Activated CD4-positive, CD25-positive, alpha-beta regulatory T cell (primary cell): ENCODE results near the gene MAML1.
"Not testable (repeated sequence)": the region's sequence is repeated elsewhere in the genome, so short reads cannot be mapped to it uniquely, and the experiment has no call there.

Experiments
- DNase-seq, 4 experiments: peaks; one replicate each; lab custom pipeline; 2025; lab: John Stamatoyannopoulos, UW

MAML1 gene

GRCh38 chr5:179732412-179732917 lies at the start of gene MAML1:
MAML1 (plus strand) TSS chr5:179732822; CDS start chr5:179733113, 291 bp downstream.
- peak; percentile 96 to 98 (median 98) for DNase-seq

GRCh38 chr5:179689212-179689611 lies 43.4 kb upstream of the MAML1 start:
- not testable (repeated sequence) for DNase-seq

- no peak for DNase-seq
These were observed 38.1 kb upstream of the MAML1 start for GRCh38 chr5:179694561-179694960.

GRCh38 chr5:179696603-179697002 lies 36.0 kb upstream of the MAML1 start:
- DNase-seq: no peak

GRCh38 chr5:179697108-179697507 lies 35.5 kb upstream of the MAML1 start:
- no peak for DNase-seq

GRCh38 chr5:179697543-179697942 lies 35.1 kb upstream of the MAML1 start:
- not testable (repeated sequence) for DNase-seq

- DNase-seq: peak; percentile 97 to 99 (median 98)
These were observed 34.4 kb upstream of the MAML1 start for GRCh38 chr5:179697993-179698934.

- DNase-seq: no peak
These were observed 33.5 kb upstream of the MAML1 start, which contains the start of gene CANX for GRCh38 chr5:179698935-179699615. CANX (plus strand) TSS chr5:179698967; CDS start chr5:179705682, 6,715 bp downstream.

- peak in 1 of 4 experiments; percentile 9 for DNase-seq
These were observed 32.9 kb upstream of the MAML1 start for GRCh38 chr5:179699616-179700237.

GRCh38 chr5:179700401-179700918 lies 32.2 kb upstream of the MAML1 start:
- no peak for DNase-seq

GRCh38 chr5:179716286-179716685 lies 16.3 kb upstream of the MAML1 start:
- DNase-seq: no peak

GRCh38 chr5:179720222-179720621 lies 12.4 kb upstream of the MAML1 start:
- DNase-seq: no peak

GRCh38 chr5:179724163-179724562 lies 8.5 kb upstream of the MAML1 start:
- no peak for DNase-seq

GRCh38 chr5:179727106-179727505 lies 5.5 kb upstream of the MAML1 start:
- no peak for DNase-seq

- DNase-seq: no peak
These were observed 3.3 kb upstream of the MAML1 start for GRCh38 chr5:179729303-179729702.

- no peak for DNase-seq
These were observed 2.9 kb upstream of the MAML1 start for GRCh38 chr5:179729727-179730126.

- no peak for DNase-seq
These were observed 2.3 kb upstream of the MAML1 start for GRCh38 chr5:179730356-179730755.

- no peak for DNase-seq
These were observed 1.8 kb upstream of the MAML1 start for GRCh38 chr5:179730852-179731251.

- DNase-seq: no peak
These were observed 721 bp upstream of the MAML1 start for GRCh38 chr5:179731791-179732411.

- peak; percentile 18 to 38 (median 26) for DNase-seq
These were observed 523 bp downstream of the MAML1 start for GRCh38 chr5:179732918-179733771.

GRCh38 chr5:179733772-179734126 lies 1.1 kb downstream of the MAML1 start:
- DNase-seq: no peak
